SK-N-MC (cell line): ENCODE results near the gene RFFL.

Experiments
- DNase-seq: peaks from one replicate; pipeline ENCODE4 v3.0.0-alpha.2; 2011; ENCODE audit warnings: low read depth, low spot score
- H3K27ac ChIP-seq: fragments of 200-600 bp; sonication (generic); 2 replicates; pipeline ENCODE4 v1.5.1; 2016; ENCODE audit warnings: mixed run types
- H3K36me3 ChIP-seq: fragments of 200-600 bp; sonication (generic); 2 replicates; pipeline ENCODE4 v1.6.1; 2017; ENCODE audit warnings: antibody characterized with exemption, low read length, mixed read lengths; ENCODE audit not compliant: insufficient read depth
- H3K4me3 ChIP-seq: fragments of 200-600 bp; sonication (generic); 2 replicates; pipeline ENCODE4 v1.5.1; 2016
- H3K9ac ChIP-seq: fragments of 200-600 bp; sonication (generic); 2 replicates; pipeline ENCODE4 v1.8.0; 2017; ENCODE audit warnings: mixed run types, mixed read lengths; ENCODE audit not compliant: insufficient read length
- H3K9me3 ChIP-seq: fragments of 200-600 bp; sonication (generic); 2 replicates; pipeline ENCODE4 v1.6.1; 2017; ENCODE audit warnings: low read depth, mild to moderate bottlenecking, antibody characterized with exemption, low read length, moderate library complexity, mixed read lengths
- EZH2 ChIP-seq: fragments of 200-600 bp; sonication (generic); IDR thresholded peaks from one replicate; pipeline ENCODE4 v1.6.1; 2017; ENCODE audit warnings: antibody characterized with exemption
- FOXP2 ChIP-seq: optimal IDR thresholded peaks from 2 replicates; pipeline ENCODE3; 2011; ENCODE audit warnings: mild to moderate bottlenecking, moderate library complexity; ENCODE audit not compliant: insufficient read depth; ENCODE audit errors: extremely low read length, control extremely low read depth
- POLR2AphosphoS5 ChIP-seq: IDR thresholded peaks from 2 replicates; pipeline ENCODE4 v1.6.1; 2012; ENCODE audit warnings: mild to moderate bottlenecking, low read depth, low read length, borderline replicate concordance

RFFL gene

GRCh38 chr17:35023538-35023937 is 40.0 kb downstream of the RFFL start:
- H3K4me3 ChIP-seq: no peak overlapping the region
- H3K36me3 ChIP-seq: no peaks in the 10 kb centered on the region
- DNase-seq: no peak
- H3K9ac ChIP-seq: no peak overlapping the region
- TF ChIP-seq EZH2 (no peak), FOXP2 (no peak), POLR2AphosphoS5 (no peak)
- no peak overlapping the region for H3K27ac ChIP-seq
- H3K9me3 ChIP-seq: no peaks in the 10 kb centered on the region

GRCh38 chr17:35022536-35023063 is 40.9 kb downstream of the RFFL start:
- Histone ChIP-seq H3K9ac (no peak overlapping the region), H3K36me3 (no peaks in the 10 kb centered on the region), H3K4me3 (no peak overlapping the region), H3K27ac (no peak overlapping the region), H3K9me3 (no peaks in the 10 kb centered on the region)
- no peak for DNase-seq
- TF ChIP-seq FOXP2: no peak
- TF ChIP-seq POLR2AphosphoS5: no peak
- no peak for TF ChIP-seq EZH2

GRCh38 chr17:35021520-35022380 is 41.8 kb downstream of the RFFL start:
- no peak overlapping the region for H3K9ac ChIP-seq
- no peaks in the 10 kb centered on the region for H3K36me3 ChIP-seq

GRCh38 chr17:35019386-35020179 is 43.9 kb downstream of the RFFL start:
- Histone ChIP-seq H3K27ac (no peak overlapping the region), H3K36me3 (no peaks in the 10 kb centered on the region), H3K4me3 (no peak overlapping the region), H3K9me3 (no peaks in the 10 kb centered on the region), H3K9ac (no peak overlapping the region)
- no peak for DNase-seq
- no peak for TF ChIP-seq EZH2
- TF ChIP-seq POLR2AphosphoS5: no peak
- no peak for TF ChIP-seq FOXP2

More at GRCh38 chr17:35021520-35022380, 41.8 kb downstream of the RFFL start:
- TF ChIP-seq FOXP2: no peak
- no peak for TF ChIP-seq EZH2
- no peak for TF ChIP-seq POLR2AphosphoS5
- no peaks in the 10 kb centered on the region for H3K9me3 ChIP-seq
- H3K4me3 ChIP-seq: no peak overlapping the region
- DNase-seq: no peak
- no peak overlapping the region for H3K27ac ChIP-seq

- TF ChIP-seq EZH2: no peak
- no peak for TF ChIP-seq FOXP2
- no peak for TF ChIP-seq POLR2AphosphoS5
- H3K27ac ChIP-seq: no peak overlapping the region
- H3K36me3 ChIP-seq: no peaks in the 10 kb centered on the region
- H3K4me3 ChIP-seq: no peak overlapping the region
- DNase-seq: no peak
- H3K9me3 ChIP-seq: no peaks in the 10 kb centered on the region
- H3K9ac ChIP-seq: no peak overlapping the region
These were observed 44.7 kb downstream of the RFFL start for GRCh38 chr17:35018814-35019213.

- no peak overlapping the region for H3K4me3 ChIP-seq
- no peaks in the 10 kb centered on the region for H3K9me3 ChIP-seq
- no peak overlapping the region for H3K9ac ChIP-seq
- H3K27ac ChIP-seq: no peak overlapping the region
- TF ChIP-seq FOXP2 (no peak), POLR2AphosphoS5 (no peak), EZH2 (no peak)
- no peaks in the 10 kb centered on the region for H3K36me3 ChIP-seq
- DNase-seq: no peak
These were observed 46.5 kb downstream of the RFFL start for GRCh38 chr17:35017021-35017420.

GRCh38 chr17:35016369-35016768 is 47.1 kb downstream of the RFFL start:
- no peak for TF ChIP-seq FOXP2
- no peak for TF ChIP-seq EZH2
- TF ChIP-seq POLR2AphosphoS5: no peak
- H3K36me3 ChIP-seq: no peaks in the 10 kb centered on the region
- no peak overlapping the region for H3K4me3 ChIP-seq
- H3K27ac ChIP-seq: no peak overlapping the region
- H3K9ac ChIP-seq: no peak overlapping the region
- H3K9me3 ChIP-seq: no peaks in the 10 kb centered on the region
- DNase-seq: no peak

GRCh38 chr17:35011671-35012216 is 51.8 kb downstream of the RFFL start:
- Histone ChIP-seq H3K27ac (no peak overlapping the region), H3K36me3 (no peaks in the 10 kb centered on the region), H3K4me3 (no peak overlapping the region), H3K9ac (no peak overlapping the region), H3K9me3 (no peaks in the 10 kb centered on the region)
- TF ChIP-seq FOXP2 (no peak), EZH2 (no peak), POLR2AphosphoS5 (0 out of 2 replicates have a peak, but pooled peaks have one; percentile 12)
- no peak for DNase-seq
